Mucosa of descending colon (tissue), 3 donors: ENCODE data around the gene MTSS2. TPM values are rescaled to one million over a fixed set of nuclear protein-coding genes. Genes with fewer than 3 reads are reported as not detected.

ENCODE experiments used
- ATAC-seq: fragments of 200-7000 bp; cut with Tn5 transposase; one replicate; pipeline ENCODE4 v1.9.1; 2020; ENCODE audit warnings: mild to moderate bottlenecking, moderate library complexity
- DNase-seq, 3 donors: peaks; one replicate each; pipeline ENCODE4 v3.0.0-alpha.2; 2020
- H3K36me3 ChIP-seq: fragments of 200-600 bp; one replicate; pipeline ENCODE4 v1.8.0; 2021; ENCODE audit warnings: low read depth, mild to moderate bottlenecking
- H3K4me1 ChIP-seq: fragments of 200-600 bp; one replicate; pipeline ENCODE4 v1.8.0; 2021; ENCODE audit warnings: low read depth, mild to moderate bottlenecking
- H3K4me3 ChIP-seq: fragments of 200-600 bp; one replicate; pipeline ENCODE4 v1.8.0; 2021; ENCODE audit warnings: mild to moderate bottlenecking
- H3K9me3 ChIP-seq: fragments of 200-600 bp; one replicate; pipeline ENCODE4 v1.8.0; 2021; ENCODE audit warnings: mild to moderate bottlenecking
- intact Hi-C, 2 donors: fragments of 100-400 bp; cut with DNase I in 1 of 2; cut with micrococcal nuclease in 1 of 2; formaldehyde crosslinking; loops; one replicate each; pipeline versions ENCODE4 v1.11.0 to v1.11.1; 2022; cut with DNase I, micrococcal nuclease
- total RNA-seq, 3 donors: library from RNA; stranded (reverse); fragmentation: NEBNext Ultra II Directional in 2 of 3; extraction: Animal tissue kit (Norgen Biotek cat#: 25700) in 2 of 3; gene quantifications; one replicate each; pipeline versions ENCODE4 v1.2.1 to v1.2.4, GENCODE V29; 2021 to 2023
- TF ChIP-seq, protein P1 (sequence below): fragments of 200-600 bp; IDR thresholded peaks from one replicate; pipeline ENCODE4 v1.8.0; 2022; ENCODE audit warnings: antibody characterized with exemption, mild to moderate bottlenecking
- donor health status: DM: no; HTN: no; CAD: no; lungs with moderate emphysema.
- donor health status: DM: no; HTN: no; CAD: no.
- donor health status: DM: no; HTN: yes; CAD: no.

Gene MTSS2
- total RNA-seq, 3 donors from 2014 or later: 11.8 to 151 (median 28.2) TPM

DNA sequence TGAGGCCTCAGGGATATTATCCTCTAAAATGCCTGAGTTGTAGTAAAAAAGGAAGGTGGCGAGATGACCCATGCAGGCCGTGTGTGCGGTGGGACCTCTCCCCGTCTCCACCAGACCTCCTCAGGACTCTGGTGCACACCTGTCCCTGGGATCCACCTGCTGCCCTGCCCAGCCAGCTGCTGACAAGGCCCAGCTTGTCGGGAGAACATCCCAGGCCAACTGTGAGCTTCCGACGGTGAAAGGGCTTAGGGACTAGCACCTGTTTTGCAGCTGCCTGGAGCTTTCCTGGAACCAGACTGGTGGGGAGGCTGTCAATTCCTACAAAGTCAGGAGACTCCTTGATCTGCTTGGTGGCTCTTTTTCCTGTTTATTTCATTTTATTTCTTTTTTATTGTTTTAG, 27.9 kb downstream of the MTSS2 start:
- DNase-seq (no peak), ATAC-seq (no peak)
- Histone ChIP-seq H3K9me3 (no peaks in the 10 kb centered on the region), H3K36me3 (no peaks in the 10 kb centered on the region), H3K4me3 (no peak overlapping the region), H3K4me1 (peaks cover 3% of the 10 kb centered on the region)
- TF ChIP-seq, protein P1, sequence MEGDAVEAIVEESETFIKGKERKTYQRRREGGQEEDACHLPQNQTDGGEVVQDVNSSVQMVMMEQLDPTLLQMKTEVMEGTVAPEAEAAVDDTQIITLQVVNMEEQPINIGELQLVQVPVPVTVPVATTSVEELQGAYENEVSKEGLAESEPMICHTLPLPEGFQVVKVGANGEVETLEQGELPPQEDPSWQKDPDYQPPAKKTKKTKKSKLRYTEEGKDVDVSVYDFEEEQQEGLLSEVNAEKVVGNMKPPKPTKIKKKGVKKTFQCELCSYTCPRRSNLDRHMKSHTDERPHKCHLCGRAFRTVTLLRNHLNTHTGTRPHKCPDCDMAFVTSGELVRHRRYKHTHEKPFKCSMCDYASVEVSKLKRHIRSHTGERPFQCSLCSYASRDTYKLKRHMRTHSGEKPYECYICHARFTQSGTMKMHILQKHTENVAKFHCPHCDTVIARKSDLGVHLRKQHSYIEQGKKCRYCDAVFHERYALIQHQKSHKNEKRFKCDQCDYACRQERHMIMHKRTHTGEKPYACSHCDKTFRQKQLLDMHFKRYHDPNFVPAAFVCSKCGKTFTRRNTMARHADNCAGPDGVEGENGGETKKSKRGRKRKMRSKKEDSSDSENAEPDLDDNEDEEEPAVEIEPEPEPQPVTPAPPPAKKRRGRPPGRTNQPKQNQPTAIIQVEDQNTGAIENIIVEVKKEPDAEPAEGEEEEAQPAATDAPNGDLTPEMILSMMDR: no peak
- intact Hi-C loops: loop anchor here in 1 of 2 donors (10.0 kb wide), 1 partner anchor 83 kb away; no protein-coding TSS in a partner anchor

DNA sequence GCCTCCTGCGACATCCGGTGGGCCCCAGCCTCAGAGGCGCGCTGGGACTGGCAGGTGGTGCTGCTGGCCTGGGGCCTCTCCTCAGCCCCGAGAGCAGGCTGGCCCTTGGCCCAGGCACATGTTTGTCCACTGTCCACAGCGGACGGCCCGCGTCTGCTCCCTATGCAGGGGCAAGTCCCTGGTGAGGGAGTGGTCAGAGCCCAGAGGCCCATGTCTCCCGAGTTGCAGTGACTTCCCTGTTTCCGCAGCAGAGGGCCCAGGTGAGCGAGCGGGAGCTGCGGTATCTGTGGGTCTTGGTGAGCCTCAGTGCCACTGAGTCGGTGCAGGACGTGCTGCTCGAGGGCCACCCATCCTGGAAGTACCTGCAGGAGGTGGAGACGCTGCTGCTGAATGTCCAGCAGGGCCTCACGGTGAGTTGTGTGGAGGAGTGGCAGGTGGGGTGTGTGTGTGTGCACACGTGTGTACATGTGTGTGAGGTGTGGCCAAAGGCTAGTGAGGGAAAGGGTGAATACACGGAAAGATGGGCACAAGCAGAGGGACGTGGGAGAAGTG, 29.1 kb downstream of the MTSS2 start:
- ATAC-seq: no peak
- H3K4me3 ChIP-seq: no peak overlapping the region
- DNase-seq: no peak
- peaks cover 3% of the 10 kb centered on the region for H3K4me1 ChIP-seq
- TF ChIP-seq, protein P1: no peak
- no peaks in the 10 kb centered on the region for H3K9me3 ChIP-seq
- intact Hi-C loops: loop anchor here in 1 of 2 donors (10.0 kb wide), 1 partner anchor 82 kb away; no protein-coding TSS in a partner anchor
- H3K36me3 ChIP-seq: no peaks in the 10 kb centered on the region

DNA sequence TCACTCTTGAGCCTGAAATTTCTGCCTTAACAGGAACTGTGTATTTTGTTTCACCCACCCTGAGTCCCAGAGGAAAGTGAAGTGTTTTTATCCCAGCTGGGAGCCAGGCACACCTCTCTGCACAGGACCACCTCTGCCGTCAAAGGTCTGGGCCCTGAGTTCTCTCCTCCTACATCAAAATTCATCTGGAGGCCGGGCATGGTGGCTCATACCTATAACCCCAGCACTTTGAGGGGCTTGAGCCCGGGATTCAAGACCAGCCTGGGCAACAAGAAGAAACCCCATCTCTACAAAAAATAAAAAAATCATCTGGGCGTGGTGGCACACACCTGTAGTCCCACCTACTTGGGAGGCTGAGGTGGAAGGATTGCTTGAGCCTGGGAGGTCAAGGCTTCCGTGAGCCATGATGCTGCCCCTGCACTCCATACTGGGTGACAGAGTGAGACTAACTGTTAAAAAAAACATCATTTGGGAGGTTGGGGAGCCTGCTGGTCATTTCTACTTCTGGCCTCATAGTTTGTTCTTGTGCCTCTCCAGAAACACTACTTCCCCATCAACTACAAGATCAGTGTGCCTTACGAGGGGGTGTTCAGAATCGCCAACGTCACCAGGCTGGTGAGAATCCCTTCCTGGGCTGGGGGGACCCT, 29.7 kb downstream of the MTSS2 start:
- Histone ChIP-seq H3K36me3 (no peaks in the 10 kb centered on the region), H3K4me3 (no peak overlapping the region), H3K4me1 (peaks cover 3% of the 10 kb centered on the region), H3K9me3 (no peaks in the 10 kb centered on the region)
- TF ChIP-seq, protein P1: no peak
- ATAC-seq (no peak), DNase-seq (no peak)
- intact Hi-C loops: loop anchor here in 1 of 2 donors (10.0 kb wide), 1 partner anchor 81 kb away; no protein-coding TSS in a partner anchor

DNA sequence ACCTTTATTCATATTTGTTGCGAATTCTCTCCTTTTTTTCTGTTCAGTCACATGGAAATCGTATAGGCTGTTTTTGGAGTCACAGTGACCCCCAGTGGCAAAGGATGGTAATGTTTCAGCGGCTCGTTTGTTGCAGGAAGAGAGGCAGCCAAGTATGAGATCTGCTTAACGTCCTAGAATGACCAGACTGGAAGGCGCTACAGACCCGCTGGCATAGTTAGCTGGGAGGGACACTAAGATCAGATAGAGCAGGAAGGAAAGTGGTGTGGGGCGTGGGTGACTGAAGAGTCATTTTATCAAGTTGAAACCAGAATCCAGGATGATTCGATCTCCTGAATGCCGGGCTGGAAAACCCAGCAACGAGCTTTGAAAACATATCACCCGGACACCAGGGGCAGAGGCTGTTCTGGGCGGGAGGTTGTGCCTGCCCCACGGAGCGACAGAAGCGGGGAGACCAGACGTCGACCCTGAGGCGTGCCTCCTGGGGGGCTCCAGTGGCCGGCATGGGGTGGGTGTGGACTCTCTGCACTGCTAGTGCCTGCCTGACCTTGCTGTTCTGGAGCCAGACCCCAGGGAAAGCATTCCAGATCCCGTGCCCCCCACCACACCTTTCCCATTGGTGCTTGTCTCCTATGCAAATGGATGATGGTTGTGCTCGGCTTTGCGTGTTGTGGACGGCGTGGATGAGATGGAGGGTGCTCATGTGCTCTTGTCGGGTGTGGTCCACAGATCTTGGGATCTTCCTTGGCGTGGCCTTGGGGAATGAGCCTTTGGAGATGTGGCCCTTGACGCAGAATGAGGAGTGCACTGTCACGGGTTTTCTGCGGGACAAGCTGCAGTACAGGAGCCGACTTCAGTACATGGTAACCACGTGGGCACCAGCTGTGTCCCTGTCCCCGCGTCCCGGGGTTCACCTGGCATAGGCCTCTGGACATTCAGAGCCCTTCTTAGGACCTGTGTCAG, 31.8 kb downstream of the MTSS2 start:
- Histone ChIP-seq H3K4me1 (peaks cover 3% of the 10 kb centered on the region), H3K36me3 (no peaks in the 10 kb centered on the region), H3K4me3 (no peak overlapping the region), H3K9me3 (no peaks in the 10 kb centered on the region)
- DNase-seq: peak; percentile 47 to 88 (median 84)
- peak; percentile 95 for ATAC-seq
- TF ChIP-seq, protein P1: peak; percentile 73
- intact Hi-C loops: loop anchor here in 1 of 2 donors (10.0 kb wide), 1 partner anchor 79 kb away; no protein-coding TSS in a partner anchor

DNA sequence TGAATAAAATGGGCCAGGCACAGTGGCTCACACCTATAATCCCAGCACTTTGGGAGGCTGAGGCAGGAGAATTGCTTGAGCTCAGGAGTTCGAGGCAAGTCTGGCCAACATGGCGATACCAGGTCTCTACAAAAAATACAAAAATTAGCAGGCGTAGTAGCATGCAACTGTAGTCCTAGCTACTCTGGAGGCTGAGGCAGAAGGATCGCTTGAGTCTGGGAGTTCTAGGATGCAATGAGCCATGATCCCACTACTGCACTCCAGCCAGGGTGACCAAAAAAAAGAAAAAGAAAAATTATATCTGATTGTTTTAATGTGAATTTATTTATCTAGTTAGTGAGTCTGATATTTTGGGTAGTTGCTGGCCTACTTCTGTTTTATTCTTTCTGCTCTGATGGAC, 32.4 kb downstream of the MTSS2 start:
- no peak for DNase-seq
- TF ChIP-seq, protein P1: no peak
- Histone ChIP-seq H3K36me3 (no peaks in the 10 kb centered on the region), H3K9me3 (no peaks in the 10 kb centered on the region), H3K4me3 (no peak overlapping the region), H3K4me1 (peaks cover 3% of the 10 kb centered on the region)
- intact Hi-C loops: loop anchor here in 1 of 2 donors (10.0 kb wide), 1 partner anchor 79 kb away; no protein-coding TSS in a partner anchor
- no peak for ATAC-seq
